Muscle layer of duodenum (tissue), 2 donors: ENCODE measurements around the gene LAMC3.

Experiments used
- H3K27ac ChIP-seq: one replicate; pipeline ENCODE4 v1.7.0; 2013; ENCODE audit warnings: mild to moderate bottlenecking, low read length
- H3K27me3 ChIP-seq: one replicate; pipeline ENCODE4 v1.7.0; 2013; ENCODE audit warnings: low read depth, mild to moderate bottlenecking, control low read depth, low read length
- H3K36me3 ChIP-seq, 2 donors: one replicate each; pipeline ENCODE4 v1.7.0; 2013; ENCODE audit warnings: low read length in 2 of 2, control low read depth in 1 of 2, mild to moderate bottlenecking in 1 of 2; ENCODE audit not compliant: insufficient read depth in 2 of 2, control insufficient read depth in 1 of 2
- H3K4me1 ChIP-seq, 2 donors: one replicate each; pipeline ENCODE4 v1.7.0; 2013; ENCODE audit warnings: low read length in 2 of 2, mild to moderate bottlenecking in 2 of 2, control low read depth in 1 of 2, moderate library complexity in 1 of 2; ENCODE audit not compliant: insufficient read depth in 2 of 2, control insufficient read depth in 1 of 2
- H3K4me3 ChIP-seq, 2 donors: one replicate each; pipeline ENCODE4 v1.7.0; 2013; ENCODE audit warnings: low read length in 2 of 2, low read depth in 1 of 2, mild to moderate bottlenecking in 1 of 2
- H3K9me3 ChIP-seq, 2 donors: one replicate each; pipeline ENCODE4 v1.7.0; 2013; ENCODE audit warnings: low read length in 2 of 2, control low read depth in 1 of 2, mild to moderate bottlenecking in 1 of 2; ENCODE audit not compliant: control insufficient read depth in 1 of 2
- donor health status: healthy.

Gene LAMC3

GRCh38 chr9:131062969-131063368 lies 54.0 kb downstream of the LAMC3 start:
- Histone ChIP-seq H3K36me3 (no peaks in the 10 kb centered on the region), H3K4me1 (no peaks in the 10 kb centered on the region), H3K27me3 (no peaks in the 10 kb centered on the region), H3K4me3 (no peak overlapping the region), H3K27ac (no peak overlapping the region), H3K9me3 (no peaks in the 10 kb centered on the region)

- H3K4me3 ChIP-seq, result no peak overlapping the region
- H3K9me3 ChIP-seq, result no peaks in the 10 kb centered on the region
- no peak overlapping the region for H3K27ac ChIP-seq
- no peaks in the 10 kb centered on the region for H3K4me1 ChIP-seq
- H3K36me3 ChIP-seq, result no peaks in the 10 kb centered on the region
- no peaks in the 10 kb centered on the region for H3K27me3 ChIP-seq
Measured at GRCh38 chr9:131065599-131065998, 56.6 kb downstream of the LAMC3 start.

- H3K36me3 ChIP-seq, result no peaks in the 10 kb centered on the region
- H3K4me1 ChIP-seq, result no peaks in the 10 kb centered on the region
- H3K27ac ChIP-seq, result no peak overlapping the region
- no peak overlapping the region for H3K4me3 ChIP-seq
- H3K9me3 ChIP-seq, result no peaks in the 10 kb centered on the region
- H3K27me3 ChIP-seq, result no peaks in the 10 kb centered on the region
Measured at GRCh38 chr9:131067625-131068024, 58.7 kb downstream of the LAMC3 start.

GRCh38 chr9:131068076-131068816 lies 59.3 kb downstream of the LAMC3 start:
- Histone ChIP-seq H3K4me3 (no peak overlapping the region), H3K27ac (no peak overlapping the region), H3K9me3 (no peaks in the 10 kb centered on the region), H3K36me3 (no peaks in the 10 kb centered on the region), H3K27me3 (no peaks in the 10 kb centered on the region), H3K4me1 (no peaks in the 10 kb centered on the region)

- Histone ChIP-seq H3K36me3 (no peaks in the 10 kb centered on the region), H3K27me3 (no peaks in the 10 kb centered on the region), H3K9me3 (no peaks in the 10 kb centered on the region), H3K4me1 (no peaks in the 10 kb centered on the region), H3K27ac (no peak overlapping the region), H3K4me3 (no peak overlapping the region)
Measured at GRCh38 chr9:131069699-131070098, 60.7 kb downstream of the LAMC3 start.

- Histone ChIP-seq H3K4me1 (no peaks in the 10 kb centered on the region), H3K9me3 (no peaks in the 10 kb centered on the region), H3K27ac (no peak overlapping the region), H3K36me3 (no peaks in the 10 kb centered on the region), H3K4me3 (no peak overlapping the region), H3K27me3 (no peaks in the 10 kb centered on the region)
Measured at GRCh38 chr9:131072107-131072870, 63.3 kb downstream of the LAMC3 start.

- H3K27ac ChIP-seq, result no peak overlapping the region
- H3K36me3 ChIP-seq, result no peaks in the 10 kb centered on the region
- no peaks in the 10 kb centered on the region for H3K4me1 ChIP-seq
- no peaks in the 10 kb centered on the region for H3K27me3 ChIP-seq
- no peak overlapping the region for H3K4me3 ChIP-seq
- no peaks in the 10 kb centered on the region for H3K9me3 ChIP-seq
Measured at GRCh38 chr9:131072871-131073237, 63.9 kb downstream of the LAMC3 start.

- Histone ChIP-seq H3K27me3 (no peaks in the 10 kb centered on the region), H3K4me1 (no peaks in the 10 kb centered on the region), H3K9me3 (no peaks in the 10 kb centered on the region), H3K36me3 (no peaks in the 10 kb centered on the region), H3K4me3 (no peak overlapping the region), H3K27ac (no peak overlapping the region)
Measured at GRCh38 chr9:131076347-131077195, 67.6 kb downstream of the LAMC3 start.

- Histone ChIP-seq H3K4me1 (no peaks in the 10 kb centered on the region), H3K27ac (no peak overlapping the region), H3K9me3 (no peaks in the 10 kb centered on the region), H3K36me3 (no peaks in the 10 kb centered on the region), H3K4me3 (no peak overlapping the region), H3K27me3 (no peaks in the 10 kb centered on the region)
Measured at GRCh38 chr9:131078427-131079366, 69.7 kb downstream of the LAMC3 start.

- no peaks in the 10 kb centered on the region for H3K27me3 ChIP-seq
Measured at GRCh38 chr9:131080589-131080988, 71.6 kb downstream of the LAMC3 start.

More at GRCh38 chr9:131080589-131080988, 71.6 kb downstream of the LAMC3 start:
- Histone ChIP-seq H3K36me3 (no peaks in the 10 kb centered on the region), H3K9me3 (no peaks in the 10 kb centered on the region), H3K4me3 (no peak overlapping the region), H3K27ac (no peak overlapping the region), H3K4me1 (no peaks in the 10 kb centered on the region)
